Neural cell (in vitro differentiated cells): Measurements from ENCODE around the gene LGALS3. TPM values are rescaled to one million over a fixed set of nuclear protein-coding genes. Genes with fewer than 3 reads are reported as not detected.

Experiments
- H2AFZ ChIP-seq: fragments of 200-600, 300-800 bp; sonication (generic), shearing (Covaris generic); 2 replicates; pipeline ENCODE4 v1.6.0; 2014; ENCODE audit warnings: low read depth, mild to moderate bottlenecking, antibody characterized with exemption, low read length, moderate library complexity
- H3F3A ChIP-seq: fragments of 200-600 bp; shearing (Covaris generic); 2 replicates; pipeline ENCODE4 v1.6.1; 2016; ENCODE audit warnings: mild to moderate bottlenecking, moderate library complexity, mixed read lengths, antibody characterized with exemption, low read length; ENCODE audit not compliant: insufficient read depth, poor library complexity, severe bottlenecking
- H3K27ac ChIP-seq: fragments of 200-600, 300-800 bp; sonication (generic), shearing (Covaris generic); 2 replicates; pipeline ENCODE4 v1.5.1; 2014; ENCODE audit warnings: mild to moderate bottlenecking, low read length, moderate library complexity
- H3K27me3 ChIP-seq: fragments of 300-800, 200-600 bp; sonication (generic), shearing (Covaris generic); 2 replicates; pipeline ENCODE4 v1.6.0; 2014; ENCODE audit warnings: mild to moderate bottlenecking, low read depth, low read length, moderate library complexity; ENCODE audit not compliant: insufficient read depth
- H3K36me3 ChIP-seq: fragments of 300-800, 200-600 bp; sonication (generic), shearing (Covaris generic); 2 replicates; pipeline ENCODE4 v1.5.1; 2014; ENCODE audit warnings: mild to moderate bottlenecking, antibody characterized with exemption, low read length, moderate library complexity; ENCODE audit not compliant: insufficient read depth
- H3K4me2 ChIP-seq: fragments of 300-800, 200-600 bp; sonication (generic), shearing (Covaris generic); 2 replicates; pipeline ENCODE4 v1.6.0; 2014; ENCODE audit warnings: mild to moderate bottlenecking, low read length
- H3K4me3 ChIP-seq: fragments of 300-800, 200-600 bp; sonication (generic), shearing (Covaris generic); 2 replicates; pipeline ENCODE4 v1.5.1; 2014; ENCODE audit warnings: mild to moderate bottlenecking, low read length, moderate library complexity
- H3K79me2 ChIP-seq: fragments of 200-600 bp; shearing (Covaris generic); replicated peaks from 2 replicates; pipeline ENCODE4 v1.6.0; 2014; ENCODE audit warnings: mild to moderate bottlenecking, low read length, moderate library complexity; ENCODE audit not compliant: insufficient read depth
- H3K9ac ChIP-seq: fragments of 300-800, 200-600 bp; sonication (generic), shearing (Covaris generic); 2 replicates; pipeline ENCODE4 v1.6.1; 2016; ENCODE audit warnings: mild to moderate bottlenecking, low read length, mixed read lengths
- H3K9me2 ChIP-seq: fragments of 200-600 bp; shearing (Covaris generic); 2 replicates; pipeline ENCODE4 v1.6.1; 2016; ENCODE audit warnings: mild to moderate bottlenecking, low read length, mixed read lengths; ENCODE audit not compliant: insufficient read depth
- H3K9me3 ChIP-seq: fragments of 200-600, 300-800 bp; sonication (generic), shearing (Covaris generic); 2 replicates; pipeline ENCODE4 v1.6.1; 2016; ENCODE audit warnings: mild to moderate bottlenecking, mixed run types, low read length, moderate library complexity, mixed read lengths
- H4K20me1 ChIP-seq: fragments of 200-600 bp; shearing (Covaris generic); 2 replicates; pipeline ENCODE4 v1.6.1; 2016; ENCODE audit warnings: mild to moderate bottlenecking, mixed run types; ENCODE audit not compliant: insufficient read depth
- EP300 ChIP-seq: fragments of 450-650 bp; conservative IDR thresholded peaks from 2 replicates; pipeline ENCODE4 v1.6.1; 2014; ENCODE audit warnings: antibody characterized with exemption, mild to moderate bottlenecking, moderate library complexity; ENCODE audit not compliant: poor library complexity, severe bottlenecking
- EZH2 ChIP-seq: fragments of 200-600, 300-800 bp; shearing (Covaris generic), sonication (generic); IDR thresholded peaks from 2 replicates; pipeline ENCODE4 v1.6.1; 2014; ENCODE audit warnings: antibody characterized with exemption, low read length, borderline replicate concordance, mild to moderate bottlenecking; ENCODE audit not compliant: insufficient read depth, poor library complexity, severe bottlenecking
- MXI1 ChIP-seq: fragments of 450-650 bp; conservative IDR thresholded peaks from 2 replicates; pipeline ENCODE4 v1.6.1; 2014; ENCODE audit warnings: antibody characterized with exemption, mild to moderate bottlenecking; ENCODE audit not compliant: poor library complexity, severe bottlenecking
- POLR2AphosphoS5 ChIP-seq: IDR thresholded peaks from 2 replicates; pipeline ENCODE4 v1.6.1; 2012
- RAD21 ChIP-seq: fragments of 450-650 bp; conservative IDR thresholded peaks from 2 replicates; pipeline ENCODE4 v1.6.1; 2014; ENCODE audit warnings: antibody characterized with exemption, mild to moderate bottlenecking, moderate library complexity
- SMC3 ChIP-seq: fragments of 450-650 bp; conservative IDR thresholded peaks from 2 replicates; pipeline ENCODE4 v1.6.1; 2014; ENCODE audit warnings: antibody characterized with exemption, mild to moderate bottlenecking, moderate library complexity; ENCODE audit not compliant: poor library complexity
- TAF1 ChIP-seq: IDR thresholded peaks from 2 replicates; pipeline ENCODE4 v1.6.1; 2012; ENCODE audit warnings: low read depth
- polyA plus RNA-seq: library from polyadenylated mRNA; depleted of rRNA; stranded (reverse); fragments of >200 nt; gene quantifications from 2 replicates; pipeline ENCODE4 v1.2.3, GENCODE V29; 2014
- TF ChIP-seq, protein P1 (sequence below): fragments of 450-650 bp; IDR thresholded peaks from 2 replicates; pipeline ENCODE4 v1.5.1; 2014; ENCODE audit warnings: antibody characterized with exemption, mild to moderate bottlenecking, moderate library complexity; ENCODE audit not compliant: poor library complexity, severe bottlenecking
- TF ChIP-seq, protein P2 (sequence below): IDR thresholded peaks from 2 replicates; pipeline ENCODE4 v1.6.1; 2012; ENCODE audit warnings: borderline replicate concordance

The LGALS3 gene
- polyA plus RNA-seq, 1 donor from 2014 or later: 0.12 TPM

DNA sequence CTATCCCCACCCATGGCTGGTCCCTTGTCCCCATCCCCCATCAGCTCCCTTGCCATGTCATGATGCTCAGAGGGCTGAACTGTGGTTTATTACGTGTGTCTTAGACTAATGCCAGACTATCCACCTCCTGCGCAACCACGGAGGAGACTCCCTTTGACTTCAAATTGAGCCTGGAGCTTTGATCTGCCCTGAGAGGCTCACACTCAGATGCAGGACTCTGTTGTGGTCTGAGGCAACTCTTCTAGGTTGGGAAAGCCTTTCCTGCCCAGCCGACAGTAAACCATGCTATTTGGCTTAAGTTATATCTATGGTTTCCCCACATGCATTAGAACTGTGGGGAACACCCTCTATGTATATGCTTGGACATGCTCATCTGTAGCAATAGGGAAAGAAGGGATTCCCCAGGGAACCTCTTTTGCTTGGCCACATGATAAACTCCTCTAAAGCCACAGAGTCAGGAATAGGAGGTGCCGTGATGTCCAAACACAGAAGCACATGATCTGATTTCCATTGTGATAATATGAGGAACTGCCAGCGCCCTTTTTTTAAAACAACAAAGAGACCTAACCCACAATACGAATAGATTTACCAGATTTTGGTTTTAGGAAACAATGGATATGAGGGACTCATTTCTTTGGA lies 11.1 kb upstream of the LGALS3 start:
- Histone ChIP-seq H3K27me3 (no peaks in the 10 kb centered on the region), H2AFZ (no peak overlapping the region), H3K9me2 (no peaks in the 10 kb centered on the region), H3K9me3 (no peaks in the 10 kb centered on the region), H3F3A (no peaks in the 10 kb centered on the region), H3K36me3 (no peaks in the 10 kb centered on the region), H3K79me2 (no peaks in the 10 kb centered on the region), H3K27ac (no peak overlapping the region), H3K4me3 (no peak overlapping the region), H3K9ac (no peak overlapping the region), H3K4me2 (no peak overlapping the region), H4K20me1 (no peaks in the 10 kb centered on the region)
- TF ChIP-seq RAD21 (no peak), EP300 (no peak), EZH2 (no peak), POLR2AphosphoS5 (no peak), TAF1 (no peak), SMC3 (no peak), MXI1 (no peak)
- TF ChIP-seq, protein P1, sequence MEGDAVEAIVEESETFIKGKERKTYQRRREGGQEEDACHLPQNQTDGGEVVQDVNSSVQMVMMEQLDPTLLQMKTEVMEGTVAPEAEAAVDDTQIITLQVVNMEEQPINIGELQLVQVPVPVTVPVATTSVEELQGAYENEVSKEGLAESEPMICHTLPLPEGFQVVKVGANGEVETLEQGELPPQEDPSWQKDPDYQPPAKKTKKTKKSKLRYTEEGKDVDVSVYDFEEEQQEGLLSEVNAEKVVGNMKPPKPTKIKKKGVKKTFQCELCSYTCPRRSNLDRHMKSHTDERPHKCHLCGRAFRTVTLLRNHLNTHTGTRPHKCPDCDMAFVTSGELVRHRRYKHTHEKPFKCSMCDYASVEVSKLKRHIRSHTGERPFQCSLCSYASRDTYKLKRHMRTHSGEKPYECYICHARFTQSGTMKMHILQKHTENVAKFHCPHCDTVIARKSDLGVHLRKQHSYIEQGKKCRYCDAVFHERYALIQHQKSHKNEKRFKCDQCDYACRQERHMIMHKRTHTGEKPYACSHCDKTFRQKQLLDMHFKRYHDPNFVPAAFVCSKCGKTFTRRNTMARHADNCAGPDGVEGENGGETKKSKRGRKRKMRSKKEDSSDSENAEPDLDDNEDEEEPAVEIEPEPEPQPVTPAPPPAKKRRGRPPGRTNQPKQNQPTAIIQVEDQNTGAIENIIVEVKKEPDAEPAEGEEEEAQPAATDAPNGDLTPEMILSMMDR: no peak
- TF ChIP-seq, protein P2, sequence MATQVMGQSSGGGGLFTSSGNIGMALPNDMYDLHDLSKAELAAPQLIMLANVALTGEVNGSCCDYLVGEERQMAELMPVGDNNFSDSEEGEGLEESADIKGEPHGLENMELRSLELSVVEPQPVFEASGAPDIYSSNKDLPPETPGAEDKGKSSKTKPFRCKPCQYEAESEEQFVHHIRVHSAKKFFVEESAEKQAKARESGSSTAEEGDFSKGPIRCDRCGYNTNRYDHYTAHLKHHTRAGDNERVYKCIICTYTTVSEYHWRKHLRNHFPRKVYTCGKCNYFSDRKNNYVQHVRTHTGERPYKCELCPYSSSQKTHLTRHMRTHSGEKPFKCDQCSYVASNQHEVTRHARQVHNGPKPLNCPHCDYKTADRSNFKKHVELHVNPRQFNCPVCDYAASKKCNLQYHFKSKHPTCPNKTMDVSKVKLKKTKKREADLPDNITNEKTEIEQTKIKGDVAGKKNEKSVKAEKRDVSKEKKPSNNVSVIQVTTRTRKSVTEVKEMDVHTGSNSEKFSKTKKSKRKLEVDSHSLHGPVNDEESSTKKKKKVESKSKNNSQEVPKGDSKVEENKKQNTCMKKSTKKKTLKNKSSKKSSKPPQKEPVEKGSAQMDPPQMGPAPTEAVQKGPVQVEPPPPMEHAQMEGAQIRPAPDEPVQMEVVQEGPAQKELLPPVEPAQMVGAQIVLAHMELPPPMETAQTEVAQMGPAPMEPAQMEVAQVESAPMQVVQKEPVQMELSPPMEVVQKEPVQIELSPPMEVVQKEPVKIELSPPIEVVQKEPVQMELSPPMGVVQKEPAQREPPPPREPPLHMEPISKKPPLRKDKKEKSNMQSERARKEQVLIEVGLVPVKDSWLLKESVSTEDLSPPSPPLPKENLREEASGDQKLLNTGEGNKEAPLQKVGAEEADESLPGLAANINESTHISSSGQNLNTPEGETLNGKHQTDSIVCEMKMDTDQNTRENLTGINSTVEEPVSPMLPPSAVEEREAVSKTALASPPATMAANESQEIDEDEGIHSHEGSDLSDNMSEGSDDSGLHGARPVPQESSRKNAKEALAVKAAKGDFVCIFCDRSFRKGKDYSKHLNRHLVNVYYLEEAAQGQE: no peak

DNA sequence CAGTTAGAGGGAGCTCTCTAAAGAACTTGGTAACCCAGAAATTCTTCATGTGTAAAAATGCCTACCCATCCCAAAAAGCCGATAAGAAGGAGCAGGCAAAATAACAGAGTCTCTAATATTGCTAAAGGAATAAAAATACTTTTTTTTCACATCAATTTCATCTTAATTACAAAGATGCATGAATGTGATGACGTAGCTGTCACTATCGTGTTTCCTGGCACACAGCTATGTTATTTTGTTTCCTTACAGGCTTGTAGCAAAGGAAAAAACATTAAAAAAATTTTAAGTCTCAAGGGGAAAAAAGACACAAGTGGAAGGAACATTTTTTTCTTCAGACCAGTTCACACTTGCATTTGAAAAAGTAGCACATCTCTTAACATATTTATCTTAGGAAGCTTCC lies 10.3 kb upstream of the LGALS3 start:
- no peak overlapping the region for H3K4me3 ChIP-seq
- no peaks in the 10 kb centered on the region for H3K9me2 ChIP-seq
- no peak for TF ChIP-seq MXI1
- TF ChIP-seq RAD21: no peak
- no peak for TF ChIP-seq POLR2AphosphoS5
- no peak for TF ChIP-seq TAF1
- no peak for TF ChIP-seq EP300
- no peak for TF ChIP-seq EZH2
- TF ChIP-seq, protein P2: no peak
- no peak for TF ChIP-seq SMC3
- TF ChIP-seq, protein P1: no peak
- H3K79me2 ChIP-seq: no peaks in the 10 kb centered on the region
- H2AFZ ChIP-seq: no peak overlapping the region
- no peaks in the 10 kb centered on the region for H3K36me3 ChIP-seq
- H3K4me2 ChIP-seq: no peak overlapping the region
- no peaks in the 10 kb centered on the region for H3K9me3 ChIP-seq
- no peaks in the 10 kb centered on the region for H3K27me3 ChIP-seq
- no peak overlapping the region for H3K9ac ChIP-seq
- H3K27ac ChIP-seq: no peak overlapping the region
- H3F3A ChIP-seq: no peaks in the 10 kb centered on the region
- H4K20me1 ChIP-seq: no peaks in the 10 kb centered on the region
